HG03439 (cell line): Measurements from ENCODE around the gene FARS2.

Experiments
- ATAC-seq: cut with Tn5 transposase; IDR thresholded peaks from one replicate; pipeline ENCODE4 v1.9.1; 2021; ENCODE audit warnings: mild to moderate bottlenecking, moderate library complexity; ENCODE audit not compliant: unreplicated experiment

The FARS2 gene

DNA sequence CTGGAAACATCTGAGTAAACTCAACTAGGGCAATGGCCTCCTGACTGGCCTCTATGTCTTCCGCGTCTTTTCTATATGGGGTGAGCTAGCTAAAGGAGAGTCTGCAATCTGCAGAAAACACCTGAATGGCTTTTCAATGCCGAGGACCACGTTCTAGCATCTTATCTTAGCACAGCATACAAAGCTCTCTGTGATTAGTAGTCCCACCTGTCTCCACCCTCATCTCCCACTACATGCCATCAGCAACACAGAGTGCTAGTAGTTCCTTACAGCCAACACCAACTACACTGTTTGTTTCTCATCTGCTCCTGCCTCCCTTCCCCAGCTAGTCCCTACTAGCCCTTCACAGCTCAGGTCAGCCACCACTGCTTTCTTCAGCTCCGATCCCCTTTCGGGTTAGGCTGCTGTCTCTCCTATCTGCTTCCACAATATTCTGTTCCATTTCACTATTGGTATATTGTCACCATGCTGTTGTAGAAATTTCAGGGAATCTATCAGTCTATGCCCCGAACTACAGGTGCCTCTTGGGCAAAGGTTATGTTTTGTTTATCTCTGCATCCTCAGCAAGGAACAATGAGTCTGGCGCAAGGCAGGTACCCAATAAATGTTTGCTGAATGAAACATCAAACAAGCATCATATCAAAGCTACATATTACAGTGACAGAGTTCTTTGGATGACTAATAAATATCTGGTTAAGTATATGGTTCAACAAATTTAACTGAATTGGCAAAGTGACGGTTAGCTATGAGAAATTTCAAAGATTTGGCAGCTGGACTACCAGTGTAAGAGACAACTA is 12.8 kb upstream of the FARS2 start:
- no peak for ATAC-seq

DNA sequence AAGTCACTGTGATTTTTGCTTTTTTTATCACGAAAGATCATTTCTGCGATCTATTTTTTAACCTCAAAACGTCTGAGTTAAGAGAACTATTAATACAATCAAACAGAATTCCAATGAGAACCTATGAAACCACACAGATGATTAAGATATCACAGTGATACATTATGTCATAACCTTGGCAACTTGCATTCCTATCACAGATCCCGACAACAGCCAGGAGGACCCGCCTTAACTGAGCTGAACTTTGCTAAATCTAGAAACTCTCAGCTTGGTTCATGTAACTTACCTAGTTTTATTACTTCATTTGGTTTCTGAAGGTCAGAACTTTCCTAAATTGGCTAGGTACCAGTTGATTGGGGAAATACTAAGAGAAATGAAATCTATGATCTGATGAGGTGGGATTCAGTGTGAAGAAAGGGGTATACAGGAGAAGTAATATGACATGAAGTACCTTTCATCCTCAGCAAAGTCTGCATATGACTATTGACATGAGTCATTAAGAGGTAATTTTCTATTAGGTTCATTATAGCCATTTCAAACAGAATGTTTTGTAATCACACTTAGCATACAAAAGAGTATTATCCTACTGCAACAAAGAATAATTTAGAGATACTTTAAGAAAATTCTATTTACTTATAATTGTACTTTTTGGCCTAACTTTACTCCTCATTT is 11.7 kb upstream of the FARS2 start:
- no peak for ATAC-seq

DNA sequence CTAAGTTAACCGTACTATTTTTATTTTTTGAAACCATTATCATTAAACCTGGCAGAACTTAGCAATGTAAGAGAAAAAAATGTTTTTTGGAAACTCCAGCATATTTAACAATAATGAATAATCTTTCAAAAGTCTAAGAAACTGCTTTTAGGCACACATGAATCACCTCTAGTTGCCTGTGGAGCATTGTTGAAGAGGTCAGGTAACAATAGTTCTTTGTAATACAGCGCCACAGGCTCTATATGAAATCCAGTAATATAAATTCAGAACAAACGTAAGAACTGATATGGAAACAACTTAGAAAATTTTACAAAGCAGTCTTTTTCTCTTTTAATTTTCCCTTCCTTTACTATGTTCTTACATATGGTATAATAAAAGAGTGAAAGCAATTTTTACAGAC is 10.9 kb upstream of the FARS2 start:
- no peak for ATAC-seq

DNA sequence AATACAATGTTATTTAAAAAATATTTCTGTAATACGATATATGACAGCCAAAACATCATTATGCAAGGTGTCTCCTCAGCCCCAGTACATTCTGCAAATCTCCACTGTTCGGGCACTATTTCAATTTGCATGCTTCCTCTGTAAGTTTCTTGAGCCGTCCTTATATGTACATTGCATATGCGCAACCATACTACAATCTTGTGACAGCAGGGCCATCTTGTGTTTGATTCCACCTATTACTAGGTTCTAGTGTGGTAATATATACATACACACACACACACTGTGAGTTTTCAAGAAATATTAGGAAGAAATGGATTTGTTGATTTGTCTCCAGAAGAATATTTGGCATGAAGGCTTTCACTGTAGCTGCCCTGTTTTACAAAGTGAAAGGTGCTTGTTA is 10.4 kb upstream of the FARS2 start:
- no peak for ATAC-seq

DNA sequence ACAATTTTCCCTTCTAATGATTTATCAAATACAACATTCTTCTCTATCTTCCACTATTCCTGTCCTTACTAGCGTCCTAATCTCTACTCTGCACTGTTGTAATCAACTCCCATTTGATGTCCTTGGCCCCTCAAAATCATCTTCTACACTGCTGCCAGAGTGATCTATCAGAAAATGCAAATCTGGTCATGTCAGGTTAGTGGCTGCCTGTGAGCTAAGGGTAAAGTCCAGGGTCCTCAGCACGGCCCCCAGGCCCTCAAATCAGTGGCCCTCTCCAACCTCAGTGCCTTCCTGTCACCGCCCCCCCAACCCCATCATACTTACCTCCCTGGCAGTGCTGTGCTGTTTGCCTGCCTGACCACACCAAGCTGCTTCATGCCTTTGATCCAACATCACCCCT is 4.4 kb upstream of the FARS2 start:
- no peak for ATAC-seq

DNA sequence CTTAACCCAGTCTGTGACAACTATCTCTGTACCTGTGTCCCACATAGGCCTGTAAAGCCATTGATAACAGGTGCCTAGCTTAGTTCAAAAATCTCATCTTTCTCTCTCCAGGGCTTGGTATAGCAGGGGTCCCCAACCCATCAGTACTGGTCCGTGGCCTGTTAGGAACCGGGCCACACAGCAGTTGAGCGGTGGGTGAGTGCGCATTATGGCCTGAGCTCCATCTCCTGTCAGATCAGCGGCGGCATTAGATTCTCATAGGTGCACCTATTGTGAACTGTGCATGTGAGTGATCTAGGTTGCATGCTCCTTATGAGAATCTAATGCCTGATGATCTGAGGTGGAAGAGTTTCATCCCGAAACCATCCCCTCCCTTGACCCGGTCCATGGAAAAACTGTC is 3.9 kb upstream of the FARS2 start:
- no peak for ATAC-seq

DNA sequence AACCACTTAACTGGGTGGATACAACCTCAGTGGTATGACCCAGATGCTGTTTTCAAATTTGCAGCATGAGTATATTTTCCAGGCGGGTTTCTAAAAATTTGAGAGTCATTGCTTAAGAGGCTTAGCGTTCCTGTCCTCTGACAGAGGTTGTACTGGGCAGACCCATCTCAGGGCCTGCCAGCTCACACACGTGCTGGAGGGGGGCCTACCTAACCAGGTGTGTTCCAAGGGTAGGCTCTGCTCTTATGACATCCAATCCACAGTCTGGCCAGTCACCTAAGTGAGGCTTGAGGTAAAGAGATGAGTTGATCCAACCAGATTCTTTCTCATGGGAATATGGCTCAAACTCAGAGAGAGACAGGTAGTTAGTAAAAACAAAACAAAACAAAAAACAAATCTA is 1.9 kb upstream of the FARS2 start:
- no peak for ATAC-seq

DNA sequence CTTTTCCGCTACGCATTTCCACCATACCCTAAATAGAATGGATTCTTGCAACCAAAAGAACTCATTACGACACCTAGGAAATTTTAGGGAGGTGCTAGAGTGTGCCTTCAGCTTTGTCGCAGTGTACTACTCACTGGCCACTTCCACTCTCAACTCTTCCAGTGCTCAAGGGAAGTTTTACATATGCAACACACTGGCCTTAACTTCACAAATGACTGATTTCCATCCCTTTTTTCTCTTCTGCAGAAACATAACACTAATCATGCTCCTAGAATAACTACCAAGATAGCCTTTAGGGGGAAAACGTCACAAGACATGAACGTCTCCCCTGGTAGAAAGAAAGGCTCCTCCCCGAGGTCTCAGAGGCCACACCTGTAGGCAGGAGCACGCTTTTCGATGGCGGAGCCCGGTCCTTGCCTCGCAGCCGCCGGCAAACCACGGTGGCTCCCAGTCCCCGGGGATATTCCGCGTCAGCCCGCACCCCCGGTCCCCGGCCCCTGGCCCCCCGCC is 1.1 kb upstream of the FARS2 start:
- ATAC-seq: peak; percentile 63

DNA sequence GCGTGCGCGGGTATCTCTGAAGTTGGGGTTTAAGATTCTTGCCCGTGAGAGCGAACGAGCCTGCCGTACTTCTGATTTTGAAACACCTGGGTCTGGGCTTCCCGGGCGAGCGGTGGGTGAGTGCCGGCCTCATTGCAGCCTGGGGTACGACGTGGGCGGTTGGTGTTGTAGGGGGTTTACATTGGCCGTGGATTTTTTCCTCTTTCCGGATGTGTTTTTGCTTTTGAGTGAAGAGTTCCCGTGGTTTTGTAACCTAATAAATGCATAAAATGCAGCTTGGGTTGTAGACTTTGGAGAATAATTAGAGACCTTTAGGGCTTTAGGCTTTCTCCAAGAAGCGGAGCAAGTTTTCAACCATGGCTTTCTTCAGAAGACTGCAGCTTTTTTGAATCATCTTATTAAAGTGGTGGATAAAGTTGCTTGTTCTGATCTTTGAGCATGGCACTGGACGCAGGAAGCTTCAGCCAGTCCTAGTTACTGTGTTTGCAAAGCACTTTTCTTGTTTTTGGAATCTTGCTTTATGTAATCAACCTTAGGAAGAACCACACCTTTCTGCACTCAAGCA is 314 bp downstream of the FARS2 start:
- no peak for ATAC-seq

DNA sequence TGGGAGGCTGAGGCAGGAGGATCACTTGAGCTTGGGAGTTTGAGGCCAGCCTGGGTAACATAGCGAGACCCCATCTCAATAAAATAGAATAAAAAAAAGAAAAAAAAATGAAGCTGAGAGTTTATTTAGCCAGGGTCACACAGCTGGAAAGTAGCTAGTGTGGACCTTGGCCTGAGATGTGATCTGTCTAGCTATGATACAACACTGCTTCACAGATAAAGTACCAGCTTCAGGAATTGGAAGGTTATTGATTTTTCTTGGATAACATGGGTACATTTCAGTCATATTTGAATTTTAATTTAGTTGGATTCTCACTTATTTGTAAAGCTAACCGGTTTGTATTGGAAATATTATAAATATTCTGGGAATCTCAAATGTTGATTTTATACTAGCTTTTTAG is 5.1 kb downstream of the FARS2 start:
- no peak for ATAC-seq

DNA sequence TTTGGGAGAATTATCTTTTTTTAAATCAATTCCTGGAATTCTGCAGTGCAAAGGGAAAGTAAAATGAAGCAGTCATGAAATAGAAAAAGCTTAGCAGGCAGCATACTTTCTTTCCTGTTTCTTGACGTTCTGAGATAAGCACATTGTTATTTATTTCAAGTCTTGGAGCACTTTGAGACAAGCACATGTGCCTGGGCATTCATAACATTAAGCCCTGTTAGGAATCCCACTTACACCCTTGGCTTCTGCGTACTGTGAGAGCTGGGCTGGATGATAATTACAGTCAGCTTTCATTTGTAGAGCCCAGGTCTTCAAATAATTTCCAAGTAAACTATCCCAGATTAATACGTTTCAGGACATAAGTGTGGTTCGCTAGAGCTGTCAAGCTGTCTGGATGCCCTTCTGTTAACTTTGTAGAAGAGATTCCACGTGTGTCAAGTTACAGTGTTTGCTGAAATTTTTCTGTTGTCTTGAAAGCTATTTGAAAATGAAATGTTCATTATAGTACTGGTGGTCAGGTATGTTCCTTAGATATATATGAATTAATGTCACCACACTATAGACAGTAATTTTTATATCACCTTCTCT is 8.9 kb downstream of the FARS2 start:
- no peak for ATAC-seq

DNA sequence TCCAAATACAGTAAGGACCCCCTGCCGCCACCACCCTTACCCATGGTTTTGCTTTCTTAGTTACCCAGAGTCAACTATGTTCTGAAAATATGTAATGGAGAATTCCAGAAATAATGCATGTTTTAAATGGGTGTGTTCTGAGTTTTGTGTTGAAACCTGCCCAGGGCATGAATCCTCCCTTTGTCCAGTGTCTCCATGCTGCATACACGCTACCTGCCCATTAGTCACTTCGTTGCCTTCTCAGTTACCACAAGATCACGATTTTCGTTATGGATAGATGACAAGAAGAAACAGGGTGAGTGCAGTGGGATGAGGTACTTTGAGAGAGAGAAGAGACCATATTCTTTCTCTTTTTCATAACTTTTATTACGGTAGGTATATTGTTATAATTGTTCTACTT is 10.6 kb downstream of the FARS2 start:
- no peak for ATAC-seq

DNA sequence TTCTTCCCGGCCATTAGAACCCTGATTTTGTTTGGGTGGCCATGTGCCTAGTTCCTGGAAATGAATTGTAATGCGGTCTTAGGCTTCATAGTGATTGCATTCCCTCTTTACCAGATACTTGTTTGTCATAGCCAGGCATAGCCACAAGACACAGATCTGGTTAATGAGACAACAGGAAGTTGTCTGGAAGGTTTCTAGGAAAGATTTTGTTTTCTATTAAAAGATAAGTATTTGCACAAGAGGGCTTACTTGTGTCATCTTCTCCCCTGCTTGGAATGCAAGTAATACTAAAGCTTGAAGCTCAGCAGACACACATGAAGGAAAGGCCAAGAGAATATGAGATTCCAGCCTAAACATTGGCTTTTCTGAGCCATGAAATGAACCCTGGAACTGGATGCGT is 12.9 kb downstream of the FARS2 start:
- ATAC-seq: no peak

DNA sequence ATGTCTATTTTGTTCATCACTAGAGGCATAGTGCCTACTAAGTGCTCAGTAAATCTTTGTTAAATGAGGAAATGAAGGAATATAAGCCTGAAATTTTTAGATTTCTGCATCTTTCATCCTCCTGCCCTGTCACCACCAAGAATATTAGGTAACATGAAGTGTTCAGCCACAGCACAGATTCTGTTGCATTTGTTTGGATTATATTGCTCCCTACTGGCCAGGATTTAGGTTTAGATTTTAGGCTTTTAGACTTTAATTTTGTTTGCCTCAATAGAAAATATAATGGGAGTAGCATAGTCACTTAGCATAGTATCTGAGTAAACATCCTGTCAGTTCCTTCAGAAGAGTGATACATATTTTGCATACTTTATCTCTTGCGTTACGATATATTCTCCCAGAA is 14.2 kb downstream of the FARS2 start:
- no peak for ATAC-seq

DNA sequence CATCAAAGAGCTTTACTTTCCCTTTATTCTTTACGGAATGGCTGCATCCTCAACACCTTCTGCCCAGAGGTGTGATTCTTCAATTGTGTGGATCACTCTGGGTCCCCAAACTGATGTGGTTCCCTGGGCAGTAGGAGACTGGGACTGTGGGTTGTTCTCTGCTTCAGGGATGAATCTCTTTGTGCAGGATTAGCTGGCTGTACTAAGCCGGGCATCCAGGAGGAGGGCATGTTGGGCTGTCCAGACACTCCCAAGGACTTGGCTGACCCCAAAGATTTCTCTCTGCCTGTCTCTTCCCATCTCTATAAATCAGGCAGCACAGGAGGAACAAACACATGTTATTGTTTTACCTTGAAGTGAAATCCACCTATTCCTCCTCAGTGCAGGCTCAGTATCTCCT is 15.3 kb downstream of the FARS2 start:
- no peak for ATAC-seq

DNA sequence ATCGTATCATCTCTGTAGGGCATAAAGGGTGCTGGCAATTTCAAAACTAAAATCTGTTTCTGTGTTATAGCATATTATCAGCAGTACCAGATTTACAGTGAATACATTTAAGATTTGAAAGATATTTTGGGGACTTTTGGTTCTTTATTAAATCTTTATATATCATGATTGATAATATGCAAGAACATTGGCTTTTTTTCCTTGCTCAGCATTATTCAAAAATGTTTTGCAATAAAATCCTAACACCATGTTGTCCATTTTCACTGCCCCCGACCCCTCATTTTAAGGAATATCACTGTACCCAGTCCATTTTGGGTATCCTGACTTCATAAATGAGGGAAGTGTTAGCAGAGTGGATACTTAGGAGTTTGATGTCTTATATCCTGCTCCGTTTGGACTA is 16.3 kb downstream of the FARS2 start:
- no peak for ATAC-seq

DNA sequence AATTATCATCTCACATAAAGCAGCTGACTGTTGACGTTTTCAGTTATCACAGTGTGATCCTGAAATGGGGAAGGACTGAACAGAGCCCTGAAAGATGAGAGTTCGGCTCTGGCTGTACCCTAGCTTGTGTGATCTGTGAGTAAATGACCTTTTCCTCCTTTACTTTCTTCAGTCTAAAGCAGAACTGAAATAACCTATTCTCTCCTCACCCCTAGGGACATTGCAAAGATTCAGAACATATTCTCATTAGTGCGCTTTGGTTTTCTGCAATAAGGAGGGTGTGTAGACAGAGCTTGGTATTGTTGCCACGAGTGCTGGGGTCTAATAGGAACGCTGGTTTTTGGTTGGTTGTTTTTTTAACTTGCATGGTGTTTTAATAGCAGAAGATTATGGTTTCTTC is 16.7 kb downstream of the FARS2 start:
- peak; percentile 75 for ATAC-seq

DNA sequence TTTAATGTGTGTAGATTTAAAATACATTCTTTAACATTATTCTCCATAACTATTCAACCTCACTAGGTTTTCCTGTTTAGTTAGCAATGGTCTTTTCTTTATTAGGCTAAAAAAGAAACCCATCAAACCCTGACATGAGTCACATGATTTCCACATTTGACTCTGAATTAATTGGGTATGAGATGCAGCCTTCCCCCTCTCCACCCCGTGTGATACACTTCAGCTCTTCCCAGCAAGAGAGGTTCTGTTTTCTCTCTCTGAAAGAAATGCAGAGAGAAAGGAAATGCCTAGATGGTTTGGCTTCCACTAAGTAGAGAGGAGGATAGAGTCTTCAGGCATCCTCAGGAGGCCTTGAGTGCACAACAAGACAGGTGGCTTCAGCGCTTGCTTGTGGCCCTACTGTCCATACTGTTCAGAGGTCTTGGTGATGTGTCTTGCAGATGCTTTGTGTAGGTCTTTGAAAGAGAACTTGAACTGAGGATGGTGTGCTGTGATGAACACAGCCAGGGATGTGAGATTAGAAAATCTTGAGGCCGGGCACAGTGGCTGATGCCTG is 17.3 kb downstream of the FARS2 start:
- no peak for ATAC-seq

DNA sequence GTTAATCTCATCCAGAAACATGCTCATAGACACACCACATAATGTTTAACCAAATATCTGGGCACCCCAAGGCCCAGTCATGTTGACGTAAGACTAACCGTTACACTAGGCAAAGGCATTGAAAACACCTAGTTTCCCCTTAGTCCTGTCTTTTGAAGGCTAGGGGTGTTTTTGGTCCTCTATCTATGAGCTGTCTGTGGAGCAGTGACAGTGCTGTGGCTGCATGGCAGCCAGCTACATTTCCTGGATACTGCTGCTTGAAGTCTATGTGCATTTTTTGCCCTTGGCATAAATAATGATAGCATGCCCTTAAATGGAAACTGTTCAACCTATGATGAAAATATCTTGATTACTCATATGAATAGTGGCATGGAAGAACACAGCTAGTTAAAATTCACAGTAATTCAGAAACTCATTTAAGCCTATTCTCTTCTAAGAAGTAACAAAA is 18.6 kb downstream of the FARS2 start:
- ATAC-seq: no peak

DNA sequence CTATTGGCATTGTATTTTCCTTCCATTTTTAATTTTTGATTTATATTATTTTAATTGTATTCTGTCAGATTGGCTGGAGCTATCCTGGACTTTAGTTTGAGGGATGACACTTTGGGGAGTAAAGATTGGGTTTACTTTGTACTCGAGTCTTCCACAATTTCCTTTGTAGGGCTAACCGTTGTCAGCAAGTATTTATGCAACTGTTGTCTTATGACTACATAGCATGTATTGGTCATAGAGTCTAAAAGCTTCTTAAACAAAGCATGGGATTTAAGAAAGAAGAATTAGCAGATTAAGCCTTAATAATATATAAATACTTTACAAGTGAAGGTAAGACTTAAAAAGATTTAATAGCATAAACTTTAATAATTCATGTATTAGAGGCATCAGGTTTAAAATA is 19.6 kb downstream of the FARS2 start:
- ATAC-seq: no peak

DNA sequence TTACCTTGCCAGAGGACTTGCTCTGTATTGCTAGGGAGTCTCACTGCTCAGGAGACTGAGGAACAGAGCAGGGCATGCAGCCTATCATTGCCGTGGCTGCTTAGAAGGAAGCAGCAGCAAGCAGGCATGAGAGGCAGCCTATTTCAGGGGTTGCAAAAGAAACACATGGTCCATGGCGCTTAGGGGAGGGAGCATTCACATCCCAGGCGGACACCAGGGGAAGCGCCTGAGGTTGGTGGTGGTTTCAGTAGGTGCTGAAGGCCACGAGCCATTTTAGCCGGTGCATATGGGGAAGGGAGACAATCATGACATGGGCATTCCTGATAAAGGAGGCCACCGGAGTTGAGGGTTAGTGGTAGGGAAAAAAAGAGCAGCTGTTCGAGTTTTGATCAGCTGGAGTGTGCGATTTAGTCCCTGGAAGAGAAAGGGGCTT is 20.9 kb downstream of the FARS2 start:
- ATAC-seq: no peak
